Fibroblast of skin of right biceps (primary cell): ENCODE results near the gene NRP2.

Experiments
- DNase-seq: peaks from one replicate; pipeline ENCODE4 v3.0.0-alpha.2; 2013

NRP2 gene

DNA sequence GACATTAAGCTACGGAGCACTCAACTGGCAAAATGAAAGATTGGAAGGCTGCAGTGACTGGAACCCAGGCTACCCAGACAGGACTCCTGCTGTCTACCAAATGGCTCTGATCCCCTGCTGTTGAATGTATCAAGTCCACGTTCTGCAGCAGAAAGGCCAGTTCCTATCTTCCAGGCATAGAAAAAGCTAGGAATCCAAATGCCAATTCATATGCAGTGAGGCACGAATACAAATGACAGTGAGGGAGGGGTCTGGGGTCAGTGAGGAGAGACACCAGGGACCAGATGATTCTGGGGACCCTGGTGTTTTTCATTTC, 5.3 kb downstream of the NRP2 start:
- DNase-seq = no peak

DNA sequence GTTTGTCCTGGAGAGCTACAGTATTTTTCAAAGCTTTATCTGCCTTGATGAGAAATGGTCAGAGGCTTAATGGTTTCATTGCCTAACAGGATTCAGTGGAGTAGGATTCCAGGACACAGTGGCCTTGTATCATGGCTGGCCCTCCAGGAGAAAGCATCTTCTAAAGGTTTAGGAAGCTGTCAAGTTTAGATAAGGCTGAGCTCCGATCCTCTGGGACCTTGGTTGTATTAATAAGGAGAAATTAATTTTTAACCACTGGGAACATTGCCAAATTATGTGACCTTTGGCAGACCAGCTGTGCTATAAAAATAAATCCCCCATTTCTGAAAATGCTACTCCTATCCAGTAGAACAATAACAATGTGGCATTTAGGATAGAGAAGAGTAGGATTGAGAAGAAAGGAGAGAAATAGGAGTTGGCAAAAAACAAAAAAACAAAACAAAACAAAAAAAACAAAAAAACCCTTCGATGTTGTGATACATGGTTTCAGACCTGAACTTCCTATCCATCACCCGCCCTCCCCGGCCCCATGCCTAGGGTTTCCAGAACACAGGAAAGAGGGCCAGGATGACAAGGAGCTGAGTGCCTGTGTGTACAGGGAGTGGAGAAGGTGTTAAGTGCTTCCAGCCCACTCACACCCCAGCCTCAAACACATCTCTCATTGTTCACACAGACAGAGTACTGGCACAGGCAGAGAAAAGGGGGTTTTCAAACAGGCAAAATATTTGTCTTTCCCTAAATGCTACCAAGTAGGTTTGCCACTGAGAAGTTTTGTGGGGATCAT, 6.3 kb downstream of the NRP2 start:
- no peak for DNase-seq

DNA sequence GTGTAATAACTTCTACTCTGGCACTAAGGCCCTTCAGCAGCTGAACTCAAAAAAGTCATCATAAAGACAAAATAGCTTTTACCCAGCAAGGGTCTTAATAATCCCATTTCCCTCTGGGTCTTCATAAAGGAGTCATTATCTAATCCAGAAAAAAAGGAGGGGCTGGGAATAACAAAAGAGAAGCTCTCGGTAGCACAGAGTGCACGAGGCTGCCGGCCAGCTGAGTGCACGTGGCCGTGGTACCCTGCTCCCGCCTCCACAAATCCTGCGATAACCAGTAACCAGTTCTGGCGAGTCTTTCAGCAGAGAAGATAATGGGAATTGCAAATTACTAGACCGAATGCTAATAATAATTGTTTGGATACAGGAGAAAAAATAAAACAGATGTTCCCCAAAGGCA, 7.5 kb downstream of the NRP2 start:
- DNase-seq = no peak

DNA sequence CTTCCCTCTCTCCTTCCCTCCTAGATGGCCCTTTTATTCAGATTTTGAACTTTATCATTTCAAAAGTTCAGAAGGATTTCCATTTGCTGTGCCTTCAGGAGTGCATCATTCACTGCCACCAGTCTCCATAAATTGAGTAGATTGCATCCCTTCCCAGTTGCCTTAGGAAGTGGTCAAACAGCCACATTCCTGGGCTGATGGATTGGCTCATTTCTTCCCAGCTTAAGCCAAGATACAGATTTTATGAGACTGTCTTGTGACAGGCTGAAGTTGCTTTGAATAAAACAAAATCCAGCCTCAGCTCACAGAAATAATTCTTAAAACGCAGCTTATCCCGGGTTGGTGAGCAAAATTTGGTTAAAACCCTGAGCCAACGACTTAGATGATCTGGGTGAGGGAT, 9.8 kb downstream of the NRP2 start:
- peak; percentile 82 for DNase-seq

DNA sequence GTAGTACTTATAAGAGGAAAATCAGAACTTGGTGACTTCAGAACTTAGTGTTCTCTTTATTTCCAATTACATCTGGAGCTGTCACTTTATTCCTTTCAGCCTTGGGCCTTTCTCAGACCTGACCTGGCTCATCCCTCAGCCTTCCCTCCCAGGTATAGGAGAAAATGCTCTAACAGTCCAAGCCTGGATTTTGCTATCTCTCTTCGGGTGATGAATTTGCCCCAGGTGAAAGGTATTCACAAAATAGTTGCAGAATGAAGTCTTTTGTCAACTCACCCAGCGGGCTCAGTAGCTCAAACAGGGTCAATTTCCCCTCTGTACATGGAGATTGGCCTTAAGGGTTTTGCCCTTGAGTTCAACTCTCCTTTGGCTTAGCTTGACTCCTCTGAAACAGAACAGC, 12.0 kb downstream of the NRP2 start:
- no peak for DNase-seq

DNA sequence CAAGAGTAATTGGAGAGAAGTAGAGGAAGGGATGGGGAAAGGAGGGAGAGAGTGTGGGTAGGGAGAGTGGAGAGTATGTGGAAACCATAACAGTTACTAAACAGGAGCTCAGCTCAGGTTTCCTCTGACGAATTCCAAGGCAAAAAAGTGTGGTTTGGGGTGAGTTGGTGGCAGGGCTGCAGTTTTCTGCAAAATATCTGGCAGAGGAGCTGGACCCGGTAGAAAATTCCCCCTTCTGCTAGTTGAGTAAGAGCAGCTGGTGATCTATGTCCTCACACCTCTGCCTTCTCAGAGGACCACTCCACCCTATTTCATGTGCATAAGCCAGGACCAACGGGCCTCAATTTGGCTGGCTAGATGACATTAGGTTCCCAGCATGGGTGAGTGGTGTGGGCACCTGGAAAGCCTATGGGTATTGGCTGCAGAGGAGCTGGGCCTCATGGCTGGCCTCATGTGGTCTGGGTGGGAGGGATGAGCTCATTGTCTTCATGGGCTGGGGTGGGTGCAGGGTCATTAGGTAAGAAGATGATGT, 13.2 kb downstream of the NRP2 start:
- peak; percentile 90 for DNase-seq

DNA sequence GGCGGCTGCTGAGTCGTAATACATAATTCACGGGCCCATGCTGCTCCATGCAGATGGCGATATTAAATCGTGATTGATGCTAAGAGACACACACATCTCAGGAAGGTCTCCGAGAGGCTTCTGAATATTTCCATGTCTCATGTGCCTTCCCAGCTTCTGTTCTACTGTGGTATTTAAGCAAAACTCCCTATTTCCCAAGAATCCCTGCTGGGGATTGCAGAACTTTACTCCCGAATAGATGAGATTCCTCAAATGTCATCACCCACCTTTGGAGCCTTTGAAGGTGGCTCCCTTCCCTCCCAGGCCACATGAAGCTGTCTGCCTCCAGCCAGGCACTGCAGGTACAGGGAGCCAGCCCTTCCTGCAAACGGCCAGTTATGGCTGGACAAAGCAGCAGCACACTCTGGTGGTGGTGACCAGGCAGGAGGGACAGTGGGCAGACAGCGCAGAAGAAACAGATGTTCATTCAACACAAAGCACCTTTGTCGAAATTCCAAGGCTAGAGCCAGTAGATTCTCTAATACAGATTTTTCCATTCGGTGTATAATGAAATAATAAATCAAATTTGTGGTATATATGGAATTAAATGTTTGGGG, 14.1 kb downstream of the NRP2 start:
- peak; percentile 59 for DNase-seq

DNA sequence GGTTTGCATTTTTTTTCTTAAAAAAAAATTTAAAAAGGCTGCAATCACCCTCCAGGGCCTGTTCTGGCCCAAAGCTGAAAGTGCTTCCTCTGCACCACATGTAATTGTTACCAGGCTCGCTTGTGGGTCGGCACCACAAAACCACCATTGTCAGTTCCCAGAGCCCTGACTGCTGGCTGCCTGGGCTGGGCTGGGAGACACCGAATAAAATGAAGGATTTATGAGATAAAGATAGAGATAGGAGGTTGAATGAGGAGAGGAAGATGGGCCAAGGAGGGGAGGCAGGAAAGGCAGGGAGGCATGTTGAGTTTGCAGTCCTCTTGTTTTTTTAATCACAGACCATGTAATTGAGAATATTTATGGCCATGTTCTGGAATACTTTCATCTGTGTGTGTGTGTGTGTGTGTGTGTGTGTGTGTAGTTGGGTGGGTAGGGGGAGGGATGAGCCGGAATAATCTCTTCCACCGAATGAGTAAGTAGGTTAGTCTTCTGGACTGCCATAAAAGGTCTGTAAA, 14.7 kb downstream of the NRP2 start:
- peak; percentile 96 for DNase-seq

DNA sequence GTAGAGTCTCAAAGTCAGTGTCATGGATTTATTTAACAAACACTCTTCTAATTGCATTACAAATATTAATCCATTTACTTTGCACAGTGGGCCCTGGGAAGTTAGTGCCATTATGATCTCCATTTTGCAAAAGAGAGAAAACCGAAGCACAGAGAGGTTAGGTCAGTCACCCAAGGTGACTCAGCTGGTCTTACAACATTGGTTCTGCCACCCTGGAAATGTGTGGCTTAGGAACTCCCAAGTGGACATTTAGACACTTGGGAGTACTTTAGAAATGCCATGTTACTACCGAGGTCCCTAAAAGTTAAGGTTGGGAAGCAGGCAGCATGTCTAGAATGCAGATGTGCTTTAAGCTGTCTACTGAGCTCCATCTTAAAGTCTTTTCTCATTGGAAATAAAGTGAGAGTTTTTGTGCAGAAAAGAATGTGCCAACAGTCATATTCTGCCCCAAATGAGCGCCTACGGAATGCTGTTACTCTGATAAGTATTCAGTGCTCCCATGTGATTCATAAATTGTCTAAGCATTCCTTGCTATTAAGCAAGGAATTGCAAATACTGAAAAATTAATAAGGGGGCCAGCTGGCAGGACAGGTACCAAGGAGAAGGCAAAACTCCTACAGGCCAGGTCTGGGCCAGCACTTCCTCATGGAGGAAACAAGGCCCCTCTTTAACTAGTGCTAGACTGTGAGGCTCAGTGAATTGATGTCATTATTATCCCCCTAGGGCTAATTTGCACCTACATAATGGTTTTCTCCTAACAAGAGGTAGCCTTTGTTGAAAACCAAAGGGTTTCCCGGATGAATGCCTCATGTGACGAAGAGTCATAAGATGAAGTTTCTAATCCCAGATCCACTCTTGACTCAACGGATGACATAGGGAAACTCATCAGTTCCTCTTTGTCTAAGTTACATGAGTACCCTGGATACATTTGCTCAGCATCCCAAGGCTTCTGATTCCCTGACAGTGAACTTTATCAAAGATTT, 16.3 kb downstream of the NRP2 start:
- DNase-seq = peak; percentile 70

DNA sequence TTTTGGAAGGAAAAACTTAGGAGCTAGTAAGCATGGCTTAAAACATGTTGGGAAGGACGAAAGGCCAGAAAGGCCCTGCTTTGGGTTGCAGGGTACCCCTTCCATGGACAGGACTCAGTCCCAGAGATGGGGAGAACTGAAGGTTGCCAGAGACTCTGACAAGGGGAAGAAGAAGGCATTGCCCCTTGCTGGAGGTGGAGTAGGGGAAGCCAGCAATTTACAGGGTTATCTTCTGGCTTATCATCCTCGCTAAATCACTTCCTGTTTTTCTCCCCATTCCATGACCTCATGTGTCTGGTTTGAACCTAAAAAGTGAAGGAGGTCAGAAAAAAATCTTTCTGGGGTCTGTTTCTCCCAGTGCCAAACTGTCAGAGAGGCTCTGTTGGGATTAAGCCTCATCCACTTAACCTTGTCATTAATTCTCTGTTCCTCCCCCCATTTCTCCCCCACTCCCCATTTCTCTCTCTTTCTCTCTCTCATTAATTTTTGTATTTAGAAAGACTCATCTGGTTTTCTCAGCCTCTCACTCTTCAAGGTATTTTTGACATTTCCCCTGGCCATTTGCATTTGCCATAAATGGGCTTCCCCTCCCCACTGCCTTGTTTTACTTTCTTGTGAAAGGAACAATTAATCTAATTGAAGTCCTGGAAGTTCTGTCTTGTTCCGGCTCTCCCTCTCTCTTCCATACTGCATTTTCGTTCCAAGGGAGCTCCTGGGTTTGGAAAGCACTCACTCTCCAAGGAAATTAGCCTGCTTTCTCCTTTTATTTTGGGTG, 17.4 kb downstream of the NRP2 start:
- no peak for DNase-seq

DNA sequence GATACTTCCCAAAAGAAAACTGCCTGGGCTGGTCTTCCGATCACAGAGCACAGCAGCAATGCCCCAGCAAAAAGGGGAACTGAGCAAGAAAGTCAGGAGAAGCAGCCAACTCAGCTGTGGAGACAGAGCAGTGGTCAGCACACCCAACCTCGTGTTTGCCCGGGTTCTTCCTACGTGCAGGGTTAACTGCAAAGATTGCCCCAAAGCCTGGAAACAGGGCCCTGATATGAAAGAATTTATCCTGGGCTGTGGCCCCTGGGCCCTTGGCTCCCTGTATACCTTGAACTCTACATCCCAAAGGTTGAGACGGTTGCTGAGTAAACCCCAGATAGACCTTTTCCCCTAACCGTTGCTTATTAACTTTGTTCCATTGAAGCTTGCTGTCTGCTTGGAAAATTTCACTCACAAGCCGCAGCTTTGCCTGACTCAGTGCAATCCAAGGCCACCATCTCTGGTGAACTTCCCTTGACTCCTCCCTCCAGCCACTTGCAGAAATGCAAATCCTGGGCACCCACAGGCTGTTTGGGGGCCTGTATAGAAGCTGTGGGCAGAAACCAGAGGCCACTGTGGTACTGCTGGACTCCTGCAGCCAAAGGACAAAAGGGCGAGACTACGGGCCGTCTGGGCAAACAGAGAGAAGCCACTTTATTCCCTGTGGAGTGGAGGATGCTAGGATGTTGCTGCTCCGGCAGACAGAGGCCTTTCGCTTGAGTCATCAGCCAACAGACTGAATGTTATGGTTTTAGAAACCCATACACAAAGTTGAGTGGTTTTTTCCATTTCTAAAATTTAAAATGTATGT, 18.2 kb downstream of the NRP2 start:
- DNase-seq = peak; percentile 92

DNA sequence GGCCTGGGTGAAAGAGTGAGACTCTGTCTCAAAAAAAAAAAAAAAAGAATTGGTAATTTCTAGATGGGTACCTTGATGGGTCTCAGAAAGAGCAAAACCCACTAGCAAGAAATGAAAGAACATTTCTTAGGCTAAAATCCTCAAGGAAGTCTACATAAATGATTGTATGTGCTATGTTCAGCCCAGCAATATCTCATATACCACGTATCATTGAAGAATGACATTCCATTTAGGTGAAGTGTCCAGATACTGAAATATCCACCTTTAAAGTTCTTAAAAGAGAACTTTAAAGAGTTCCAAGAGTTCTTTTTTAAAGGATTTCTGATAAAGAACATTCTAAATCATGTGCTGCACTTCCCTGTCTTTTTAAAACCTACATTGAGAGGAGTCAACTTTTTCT, 19.2 kb downstream of the NRP2 start:
- peak; percentile 81 for DNase-seq

DNA sequence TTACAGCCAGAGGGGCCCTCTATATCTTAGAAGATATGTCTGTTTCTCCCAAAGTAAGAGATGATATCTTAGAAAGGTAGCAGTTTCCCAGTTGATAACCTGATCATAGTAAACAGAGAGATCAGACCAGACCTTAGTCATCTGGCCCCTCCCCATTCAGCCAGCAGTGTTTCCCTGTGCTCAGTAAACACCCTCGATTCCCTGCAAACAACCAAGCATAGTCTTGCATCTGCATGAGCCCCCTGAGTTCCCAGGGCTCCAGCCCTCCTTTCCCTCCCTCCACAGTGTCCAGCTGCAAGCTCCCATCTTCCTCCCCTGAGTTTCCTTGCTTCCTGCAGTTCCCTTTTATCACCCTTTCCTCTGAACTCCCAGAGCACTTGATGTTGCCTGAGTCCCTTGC, 20.3 kb downstream of the NRP2 start:
- no peak for DNase-seq

DNA sequence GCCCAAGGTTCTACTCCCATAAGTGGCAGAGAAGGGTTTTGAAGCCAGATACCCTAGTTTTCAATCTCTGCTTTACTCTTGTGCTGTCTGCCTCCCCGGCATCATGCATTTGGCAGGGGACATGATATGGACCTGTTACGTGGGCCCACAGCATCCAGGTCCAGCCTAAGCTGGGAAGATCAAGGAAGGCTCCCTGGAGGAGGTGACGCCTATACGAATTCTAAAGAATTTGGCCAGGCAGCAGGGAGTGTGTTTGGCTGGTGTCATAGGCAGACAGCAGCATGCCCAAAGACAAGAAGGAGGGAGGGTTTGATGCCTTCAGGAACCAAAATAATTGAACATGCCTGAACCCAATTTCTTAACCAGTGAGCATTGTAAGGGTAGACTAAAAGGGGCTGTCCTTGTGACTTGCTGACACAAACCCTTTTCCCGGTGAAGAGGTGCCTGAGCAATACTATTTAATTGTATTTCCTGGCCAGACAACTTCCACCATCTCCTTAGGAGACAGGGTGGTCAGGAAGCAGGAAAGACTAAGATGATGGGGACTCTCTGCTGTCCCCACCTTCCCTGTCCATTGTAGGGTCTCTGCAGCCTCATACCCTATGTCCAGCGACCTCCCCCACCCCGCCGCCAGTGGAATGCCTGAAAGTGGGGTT, 21.3 kb downstream of the NRP2 start:
- DNase-seq = no peak

DNA sequence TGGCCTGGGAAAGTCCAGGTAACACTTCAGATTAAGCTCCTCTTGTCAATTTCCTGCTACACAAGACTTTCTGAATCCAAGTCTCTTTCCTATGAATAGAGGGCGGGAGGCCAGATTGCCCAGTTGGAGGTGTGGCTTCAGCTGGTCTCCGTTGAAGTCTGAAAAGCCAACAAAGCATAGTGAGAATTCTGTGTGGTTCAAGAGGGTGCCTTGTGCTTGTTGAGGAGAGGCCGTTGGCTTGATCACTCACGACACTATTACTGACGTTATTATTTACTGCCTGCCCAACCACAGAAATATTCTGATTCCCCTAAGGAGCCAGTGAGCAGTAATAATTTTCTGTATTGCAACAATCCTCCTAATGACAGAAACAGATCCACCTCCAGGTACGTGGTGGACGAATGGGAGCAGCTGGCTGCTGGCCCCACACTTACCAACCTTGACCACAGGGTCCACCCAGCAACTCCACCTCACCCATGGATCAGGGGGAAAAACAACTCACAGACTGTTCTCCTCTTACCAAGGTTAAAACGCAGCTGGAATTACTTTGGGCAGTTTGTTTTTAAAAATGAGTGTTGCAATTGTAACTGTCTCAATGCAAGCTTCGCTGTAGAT, 21.9 kb downstream of the NRP2 start:
- DNase-seq = peak; percentile 73

DNA sequence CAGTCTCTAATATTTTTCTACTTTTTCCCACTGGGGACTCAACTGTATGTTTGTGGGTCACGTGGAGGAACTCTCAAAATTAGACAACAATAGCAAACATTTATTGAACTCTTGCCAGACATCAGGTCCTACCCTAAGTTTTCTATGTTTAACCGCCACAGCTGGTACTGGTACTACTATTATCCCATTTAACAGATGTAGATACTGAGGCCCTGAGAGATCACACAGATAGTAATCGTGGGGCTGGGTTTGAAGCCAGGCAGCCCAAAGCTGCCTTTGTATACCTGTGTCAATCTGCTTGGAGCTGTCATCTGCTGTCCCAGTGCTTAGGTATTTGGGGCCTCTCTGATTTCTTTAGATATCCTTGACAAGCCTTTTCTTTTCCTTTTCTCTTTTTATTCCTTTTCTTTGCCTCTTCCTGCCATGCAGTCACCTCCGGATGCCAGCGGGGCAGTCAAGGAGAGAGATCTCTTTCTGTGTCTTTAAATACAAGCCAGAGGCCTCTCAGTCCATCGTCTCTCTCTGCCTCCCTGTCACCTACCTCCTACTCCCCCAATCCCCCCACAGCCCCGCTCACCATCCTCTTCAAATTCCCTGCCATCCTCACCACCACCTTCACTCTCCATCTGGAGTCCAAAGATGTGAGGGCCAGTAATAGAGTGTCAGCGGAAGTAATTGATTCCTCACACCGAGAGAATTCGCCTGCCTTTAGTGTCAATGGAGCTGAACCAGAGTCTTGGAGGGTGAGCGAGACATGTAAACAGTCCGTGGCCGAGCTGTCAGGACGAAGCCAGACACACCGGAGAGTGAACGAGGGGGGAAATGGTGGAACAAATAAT, 23.4 kb downstream of the NRP2 start:
- DNase-seq = no peak

DNA sequence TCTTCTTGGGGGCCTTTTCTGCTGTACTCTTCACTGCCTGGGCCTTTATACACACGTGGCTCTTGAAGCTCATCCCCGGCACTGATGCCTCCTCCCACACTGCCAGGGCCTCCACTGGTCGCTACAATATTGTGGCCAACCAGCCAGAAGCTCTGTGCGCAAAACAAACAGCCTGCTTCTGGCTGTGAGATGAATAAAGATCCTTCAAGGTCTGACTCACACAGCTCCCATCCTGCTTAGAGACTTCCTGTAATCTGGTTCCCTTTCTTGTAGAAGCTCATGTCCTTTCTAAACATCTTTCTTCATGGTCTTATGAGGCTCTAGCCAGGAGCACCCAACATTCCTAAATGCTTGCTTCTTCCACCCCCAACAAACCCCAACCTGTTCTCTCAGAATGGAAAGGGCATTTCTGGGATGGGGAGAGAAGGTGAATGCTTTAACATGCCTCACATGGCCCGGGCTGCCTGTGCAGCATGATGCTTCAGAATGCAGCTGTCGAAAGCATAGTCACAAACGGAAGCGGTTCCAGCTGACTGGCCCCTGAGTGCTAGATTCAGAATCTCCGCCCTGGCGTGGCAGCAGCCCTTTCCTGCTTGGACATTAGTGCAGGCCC, 24.6 kb downstream of the NRP2 start:
- DNase-seq = peak; percentile 94

DNA sequence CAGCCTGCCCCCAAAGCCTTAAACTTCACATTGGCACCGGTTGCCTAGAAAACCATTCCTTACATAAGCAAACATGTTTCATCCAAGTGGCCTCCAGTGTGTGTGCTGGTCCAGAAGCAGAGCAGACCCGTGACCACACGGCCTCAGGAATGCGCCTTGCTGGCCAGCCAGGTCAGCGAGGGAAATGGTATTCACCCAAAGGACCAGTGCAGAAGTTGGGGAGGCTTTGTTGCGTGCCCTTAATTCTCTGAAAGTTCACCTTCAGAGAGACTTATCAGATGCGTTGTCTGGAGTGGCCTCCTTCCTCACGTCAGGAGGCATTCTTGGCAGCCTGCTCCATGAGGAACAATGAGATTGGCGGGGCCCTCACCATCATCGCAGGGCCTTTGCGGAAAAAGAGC, 25.9 kb downstream of the NRP2 start:
- DNase-seq = peak; percentile 52

DNA sequence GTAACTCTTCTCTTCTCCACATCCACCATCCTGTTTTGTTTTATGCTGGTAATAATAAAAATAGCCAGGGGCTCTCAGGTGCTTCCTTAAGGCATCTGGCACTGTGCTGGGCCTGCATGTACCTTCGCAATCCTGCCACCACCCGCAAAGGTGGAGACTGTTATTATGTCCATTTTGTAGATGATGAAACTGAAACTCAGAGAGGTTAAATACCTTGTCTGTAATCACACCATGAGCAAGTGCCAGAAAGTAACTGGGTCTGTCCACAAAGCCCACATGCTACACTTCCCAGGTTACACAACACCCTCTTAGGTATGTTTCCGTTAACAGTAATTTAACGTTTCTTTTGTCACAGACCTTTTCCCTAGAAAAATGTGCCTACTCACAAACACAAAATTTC, 27.0 kb downstream of the NRP2 start:
- no peak for DNase-seq
